Subcutaneous abdominal adipose tissue (tissue), 5 donors: ENCODE data around the gene UACA.

Experiments used
- H3K27ac ChIP-seq: one replicate; pipeline ENCODE4 v1.7.0; 2013; ENCODE audit warnings: low read depth, mild to moderate bottlenecking, inconsistent platforms, low read length, moderate library complexity
- H3K27me3 ChIP-seq, 5 donors: one replicate each; pipeline ENCODE4 v1.7.0; 2013; ENCODE audit warnings: low read length in 5 of 5, inconsistent platforms in 1 of 5; ENCODE audit not compliant: control insufficient read depth in 5 of 5, insufficient read depth in 4 of 5
- H3K36me3 ChIP-seq, 5 donors: one replicate each; pipeline ENCODE4 v1.7.0; 2013; ENCODE audit warnings: low read length in 5 of 5; ENCODE audit not compliant: control insufficient read depth in 5 of 5, insufficient read depth in 5 of 5
- H3K4me1 ChIP-seq, 5 donors: one replicate each; pipeline ENCODE4 v1.7.0; 2013; ENCODE audit warnings: low read length in 5 of 5, mild to moderate bottlenecking in 3 of 5, moderate library complexity in 1 of 5; ENCODE audit not compliant: control insufficient read depth in 5 of 5, insufficient read depth in 5 of 5
- H3K4me3 ChIP-seq, 5 donors: one replicate each; pipeline ENCODE4 v1.7.0; 2013; ENCODE audit warnings: low read length in 5 of 5, low read depth in 1 of 5
- H3K9ac ChIP-seq, 5 donors: one replicate each; pipeline ENCODE4 v1.7.0; 2013; ENCODE audit warnings: low read length in 5 of 5, mild to moderate bottlenecking in 4 of 5, moderate library complexity in 3 of 5
- H3K9me3 ChIP-seq, 5 donors: one replicate each; pipeline ENCODE4 v1.7.0; 2013; ENCODE audit warnings: low read length in 5 of 5; ENCODE audit not compliant: control insufficient read depth in 5 of 5
- donor health status: healthy.
- donor health status: healthy.
- donor health status: healthy.
- donor health status: healthy.
- donor health status: healthy.

UACA gene

DNA sequence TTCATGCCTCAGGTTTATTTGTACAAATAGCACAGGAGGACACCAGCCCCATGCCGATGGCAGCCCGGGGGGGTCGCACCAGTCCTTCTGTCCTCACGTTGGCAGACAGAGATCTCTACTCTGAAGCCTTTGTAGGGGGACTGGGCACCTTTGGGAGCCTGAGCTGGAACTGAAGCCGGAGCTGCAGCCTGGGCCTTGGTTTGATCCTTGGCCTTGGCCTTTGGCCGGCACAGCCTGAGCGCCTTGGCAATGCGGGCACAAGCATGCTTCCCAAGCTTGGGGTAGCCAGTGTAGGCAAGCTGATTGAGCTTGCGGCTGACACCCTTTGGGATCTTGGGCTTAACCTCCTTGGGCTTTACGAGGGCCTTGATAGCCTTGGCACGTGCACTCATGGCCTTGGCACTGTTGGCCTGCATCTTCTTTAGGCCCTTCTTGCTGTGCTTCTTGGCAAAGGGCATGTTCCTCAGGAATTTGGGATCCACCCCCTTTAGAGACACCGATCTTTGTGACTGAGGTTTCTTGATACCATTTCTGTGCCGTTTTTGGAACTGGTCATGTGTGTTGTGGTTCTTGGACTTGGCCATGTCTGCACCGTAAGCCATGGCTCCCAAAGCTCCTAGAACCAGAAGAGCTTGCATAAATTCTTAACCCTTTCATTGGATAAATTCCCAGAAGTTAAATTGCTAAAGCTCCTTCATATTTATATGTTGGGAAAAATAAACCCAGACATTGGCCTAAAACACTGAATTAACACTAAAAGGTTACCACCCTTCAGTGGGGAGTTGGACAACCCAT lies 33.4 kb upstream of the UACA start:
- H3K9ac ChIP-seq = no peak overlapping the region
- no peaks in the 10 kb centered on the region for H3K9me3 ChIP-seq
- H3K27me3 ChIP-seq = no peaks in the 10 kb centered on the region
- no peak overlapping the region for H3K27ac ChIP-seq
- H3K4me3 ChIP-seq = no peak overlapping the region
- H3K4me1 ChIP-seq = peaks cover 2 to 16% (median 12%) of the 10 kb centered on the region in 5 donors
- H3K36me3 ChIP-seq = no peaks in the 10 kb centered on the region

GRCh38 chr15:70795311-70795665 lies 31.9 kb upstream of the UACA start:
- no peak overlapping the region for H3K4me3 ChIP-seq
- no peaks in the 10 kb centered on the region for H3K36me3 ChIP-seq
- peaks cover 0 to 8% (median 8%) of the 10 kb centered on the region in 5 donors for H3K4me1 ChIP-seq
- no peaks in the 10 kb centered on the region for H3K27me3 ChIP-seq
- no peak overlapping the region for H3K27ac ChIP-seq
- no peaks in the 10 kb centered on the region for H3K9me3 ChIP-seq
- no peak overlapping the region for H3K9ac ChIP-seq

DNA sequence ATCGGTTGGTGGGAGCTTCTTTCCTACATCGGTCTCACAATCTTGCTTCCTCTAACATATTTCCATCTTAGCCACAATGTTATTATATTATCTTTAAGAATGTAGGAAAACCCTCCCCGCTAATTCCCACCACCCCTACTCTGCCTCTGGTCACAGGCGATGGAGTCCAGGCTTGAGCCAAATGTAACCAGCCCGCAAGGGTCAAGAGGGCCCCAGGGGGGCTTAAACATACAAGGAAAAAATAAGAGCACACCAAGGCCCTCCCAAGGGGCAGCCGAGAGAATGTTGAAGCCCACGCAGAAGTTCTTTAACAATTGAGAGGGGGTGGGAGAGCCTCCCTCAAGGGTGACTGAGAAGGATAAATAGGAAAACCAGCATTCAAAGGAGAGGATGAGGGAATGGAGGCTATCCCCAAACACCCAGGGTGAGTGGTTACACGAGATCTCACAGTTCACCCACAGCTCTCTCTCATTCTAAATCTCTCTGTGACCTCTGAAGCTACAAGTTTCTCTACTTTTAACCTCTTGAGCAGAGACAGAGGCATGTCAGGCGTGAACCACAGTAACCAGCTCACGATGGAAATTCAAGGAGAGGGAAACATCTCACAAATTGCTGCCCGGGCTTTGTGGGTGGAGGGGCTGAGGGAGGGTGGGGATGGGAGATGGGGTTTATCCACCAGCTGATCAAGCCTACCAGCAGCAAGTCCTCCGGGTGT lies 31.4 kb upstream of the UACA start:
- Histone ChIP-seq H3K36me3 (no peaks in the 10 kb centered on the region), H3K4me1 (peaks cover 0 to 3% (median 3%) of the 10 kb centered on the region in 5 donors), H3K9ac (no peak overlapping the region), H3K9me3 (no peaks in the 10 kb centered on the region), H3K27me3 (no peaks in the 10 kb centered on the region), H3K27ac (no peak overlapping the region), H3K4me3 (no peak overlapping the region)

DNA sequence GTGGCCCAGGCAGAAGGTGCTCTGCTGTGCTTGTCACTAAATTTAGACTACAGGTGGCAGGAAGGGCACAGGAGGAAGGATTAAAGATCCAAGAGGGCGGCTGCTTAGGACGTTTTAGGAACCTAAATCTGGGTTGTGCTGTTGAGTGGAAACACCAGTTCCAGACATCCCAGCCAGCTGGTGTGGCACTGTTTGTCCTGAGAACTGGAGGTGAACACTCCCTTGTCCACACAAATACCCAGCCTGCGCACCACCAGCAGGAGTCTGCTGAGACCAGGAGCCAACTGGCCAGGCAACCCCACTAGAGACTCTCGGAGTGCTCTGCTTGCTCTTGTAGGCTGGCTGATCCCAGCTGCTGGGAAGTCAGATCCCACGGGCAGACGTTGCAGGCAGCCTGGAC lies 30.3 kb upstream of the UACA start:
- H3K9ac ChIP-seq = no peak overlapping the region
- no peaks in the 10 kb centered on the region for H3K36me3 ChIP-seq
- H3K27ac ChIP-seq = no peak overlapping the region
- H3K4me1 ChIP-seq = no peaks in the 10 kb centered on the region
- no peaks in the 10 kb centered on the region for H3K27me3 ChIP-seq
- no peak overlapping the region for H3K4me3 ChIP-seq
- H3K9me3 ChIP-seq = no peaks in the 10 kb centered on the region

- Histone ChIP-seq H3K27ac (no peak overlapping the region), H3K36me3 (no peaks in the 10 kb centered on the region), H3K4me3 (no peak overlapping the region)
Observed at GRCh38 chr15:70792171-70792573, 28.8 kb upstream of the UACA start.

DNA sequence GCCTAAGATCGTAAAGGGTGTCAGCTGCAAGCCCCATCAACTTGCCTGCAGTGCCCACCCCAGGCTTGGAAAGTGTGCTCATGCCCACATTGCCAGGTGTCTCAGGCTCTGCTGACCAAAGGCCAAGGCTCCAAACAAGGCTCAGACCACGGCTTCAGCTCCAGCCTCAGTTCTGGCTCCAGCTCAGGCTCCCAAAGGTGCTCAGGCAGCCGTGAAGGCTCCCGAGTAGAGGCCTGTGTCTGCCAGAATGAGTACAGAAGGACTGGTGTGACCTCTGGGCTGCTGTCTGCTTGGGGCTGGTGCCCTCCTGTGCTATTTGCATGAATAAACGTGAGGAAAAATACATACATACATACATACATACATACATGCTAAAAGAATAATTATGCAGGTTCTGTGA lies 27.9 kb upstream of the UACA start:
- no peak overlapping the region for H3K27ac ChIP-seq
- no peaks in the 10 kb centered on the region for H3K27me3 ChIP-seq
- H3K36me3 ChIP-seq = no peaks in the 10 kb centered on the region
- no peaks in the 10 kb centered on the region for H3K4me1 ChIP-seq
- H3K4me3 ChIP-seq = no peak overlapping the region
- no peaks in the 10 kb centered on the region for H3K9me3 ChIP-seq
- no peak overlapping the region for H3K9ac ChIP-seq

More at GRCh38 chr15:70792171-70792573, 28.8 kb upstream of the UACA start:
- Histone ChIP-seq H3K27me3 (no peaks in the 10 kb centered on the region), H3K4me1 (no peaks in the 10 kb centered on the region), H3K9ac (no peak overlapping the region), H3K9me3 (no peaks in the 10 kb centered on the region)

- Histone ChIP-seq H3K4me1 (no peaks in the 10 kb centered on the region), H3K4me3 (no peak overlapping the region), H3K9ac (no peak overlapping the region), H3K36me3 (no peaks in the 10 kb centered on the region), H3K9me3 (no peaks in the 10 kb centered on the region), H3K27me3 (no peaks in the 10 kb centered on the region), H3K27ac (no peak overlapping the region)
Observed at GRCh38 chr15:70789213-70789612, 25.9 kb upstream of the UACA start.

DNA sequence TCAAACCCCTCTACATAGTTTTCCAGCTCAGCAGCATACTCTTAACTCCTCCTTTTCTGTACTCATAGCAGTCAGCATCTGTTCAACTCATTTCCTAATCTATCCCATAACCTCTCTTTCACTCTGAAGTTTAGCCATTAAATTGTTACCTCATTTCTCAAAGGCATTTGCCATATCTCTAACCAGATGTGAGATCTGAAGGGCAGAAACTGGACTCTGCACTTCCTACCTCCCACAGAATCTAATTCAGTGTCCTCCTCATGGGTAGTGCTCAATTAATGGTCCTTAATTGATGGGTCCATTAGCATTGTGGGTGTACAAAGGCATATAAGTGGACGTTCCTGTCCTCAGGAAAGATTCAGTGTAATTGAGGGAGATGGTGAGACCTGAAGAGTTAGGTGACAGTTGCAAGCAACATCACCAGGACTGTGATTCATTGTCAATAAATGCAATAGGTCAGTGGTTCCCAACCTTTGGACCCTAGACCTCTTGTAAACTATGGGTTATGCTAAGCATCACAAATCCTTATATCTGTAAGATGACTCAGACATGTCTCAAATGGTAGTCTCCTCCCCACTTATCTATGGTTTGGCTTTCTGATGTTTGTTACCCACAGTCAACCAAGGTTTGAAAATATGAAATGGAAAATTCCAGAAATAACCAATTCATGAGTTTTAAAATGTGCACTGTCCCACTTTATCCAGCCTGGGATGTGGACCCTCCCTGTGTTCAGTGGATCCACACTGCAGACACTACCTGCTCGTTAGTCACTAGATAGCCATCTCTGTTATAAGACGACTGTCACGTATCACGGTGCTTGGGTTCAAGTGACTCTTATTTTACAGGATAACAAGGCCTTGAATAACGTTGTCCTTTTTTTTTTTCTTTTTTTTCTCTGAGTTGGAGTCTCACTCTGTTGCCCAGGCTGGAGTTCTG lies 25.0 kb upstream of the UACA start:
- no peaks in the 10 kb centered on the region for H3K9me3 ChIP-seq
- H3K4me3 ChIP-seq = no peak overlapping the region
- H3K9ac ChIP-seq = no peak overlapping the region
- H3K36me3 ChIP-seq = no peaks in the 10 kb centered on the region
- H3K27me3 ChIP-seq = no peaks in the 10 kb centered on the region
- no peak overlapping the region for H3K27ac ChIP-seq
- H3K4me1 ChIP-seq = no peaks in the 10 kb centered on the region

DNA sequence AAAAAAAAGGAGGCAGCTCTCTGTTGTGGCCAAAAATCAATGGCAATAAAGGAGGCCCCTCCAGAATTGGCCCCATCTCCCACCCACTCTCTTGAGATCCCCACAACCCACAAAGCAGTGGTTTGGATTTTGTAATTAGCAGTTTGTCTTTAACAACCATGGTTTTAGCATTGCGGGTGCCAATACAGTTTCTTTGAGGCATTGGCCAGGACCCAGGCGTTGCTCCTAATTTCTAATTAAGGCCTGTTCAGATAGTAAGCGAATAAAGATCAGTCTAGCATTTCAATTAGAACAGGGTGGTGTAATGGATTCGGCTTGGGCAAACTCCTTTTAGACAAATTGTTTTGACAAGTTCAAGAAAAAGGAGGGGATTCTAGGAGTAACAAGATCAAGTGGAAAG lies 23.6 kb upstream of the UACA start:
- Histone ChIP-seq H3K4me1 (no peaks in the 10 kb centered on the region), H3K27ac (no peak overlapping the region), H3K4me3 (no peak overlapping the region)

GRCh38 chr15:70783610-70784022 lies 20.3 kb upstream of the UACA start:
- H3K36me3 ChIP-seq = no peaks in the 10 kb centered on the region
- H3K27me3 ChIP-seq = no peaks in the 10 kb centered on the region
- H3K9ac ChIP-seq = no peak overlapping the region
- H3K4me3 ChIP-seq = no peak overlapping the region
- no peak overlapping the region for H3K27ac ChIP-seq
- no peaks in the 10 kb centered on the region for H3K9me3 ChIP-seq
- H3K4me1 ChIP-seq = no peaks in the 10 kb centered on the region

More for the DNA sequence above, 23.6 kb upstream of the UACA start:
- Histone ChIP-seq H3K9ac (no peak overlapping the region), H3K36me3 (no peaks in the 10 kb centered on the region), H3K27me3 (no peaks in the 10 kb centered on the region), H3K9me3 (no peaks in the 10 kb centered on the region)
